Neuronal stem cell (in vitro differentiated cells): Measurements from ENCODE around the gene FLT4.

ENCODE experiments used
- DNase-seq: peaks from one replicate; pipeline ENCODE4 v3.0.0-alpha.2; 2013; ENCODE audit warnings: low spot score
- H2AFZ ChIP-seq: one replicate; pipeline ENCODE4 v1.6.1; 2013; ENCODE audit warnings: mild to moderate bottlenecking, low read length, inconsistent platforms
- H2AK5ac ChIP-seq: 2 replicates; pipeline ENCODE4 v1.6.1; 2013; ENCODE audit warnings: low read depth, mild to moderate bottlenecking, inconsistent platforms, low read length, moderate library complexity, mixed read lengths
- H2BK120ac ChIP-seq: 2 replicates; pipeline ENCODE4 v1.6.1; 2013; ENCODE audit warnings: low read depth, mild to moderate bottlenecking, inconsistent platforms, low read length, moderate library complexity, mixed read lengths
- H2BK12ac ChIP-seq: one replicate; pipeline ENCODE4 v1.6.1; 2013; ENCODE audit warnings: low read length, inconsistent platforms
- H2BK15ac ChIP-seq: 2 replicates; pipeline ENCODE4 v1.6.1; 2013; ENCODE audit warnings: mild to moderate bottlenecking, low read length, inconsistent platforms, mixed read lengths
- H2BK5ac ChIP-seq: one replicate; pipeline ENCODE4 v1.6.1; 2013; ENCODE audit warnings: inconsistent platforms, mild to moderate bottlenecking, low read length, moderate library complexity
- H3K14ac ChIP-seq: one replicate; pipeline ENCODE4 v1.6.1; 2013; ENCODE audit warnings: low read length, inconsistent platforms
- H3K18ac ChIP-seq: 2 replicates; pipeline ENCODE4 v1.6.1; 2013; ENCODE audit warnings: low read length, inconsistent platforms
- H3K23ac ChIP-seq: 2 replicates; pipeline ENCODE4 v1.6.1; 2013; ENCODE audit warnings: low read depth, mild to moderate bottlenecking, mixed read lengths, low read length, inconsistent platforms; ENCODE audit not compliant: poor library complexity
- H3K27ac ChIP-seq: replicated peaks from 3 replicates; pipeline ENCODE4 v1.5.1; 2013; ENCODE audit warnings: low read length, inconsistent platforms
- H3K27me3 ChIP-seq, 3 experiments: 2 replicates each; pipeline ENCODE4 v1.6.1; 2013; ENCODE audit warnings: low read length in 3 of 3, mild to moderate bottlenecking in 2 of 3, inconsistent platforms in 1 of 3, low read depth in 1 of 3, mixed read lengths in 1 of 3, moderate library complexity in 1 of 3; ENCODE audit not compliant: control insufficient read depth in 3 of 3, insufficient read depth in 3 of 3
- H3K36me3 ChIP-seq, 2 donors: replicated peaks in 1 of 2; 2 replicates each; pipeline ENCODE4 v1.6.1; 2013; ENCODE audit warnings: low read length in 2 of 2; ENCODE audit not compliant: control insufficient read depth in 2 of 2, insufficient read depth in 2 of 2
- H3K4ac ChIP-seq: 2 replicates; pipeline ENCODE4 v1.6.1; 2013; ENCODE audit warnings: inconsistent platforms, mild to moderate bottlenecking, low read length, moderate library complexity
- H3K4me1 ChIP-seq, 2 donors: 1 replicate in 1 of 2; 2 replicates in 1 of 2; pipeline ENCODE4 v1.6.1; 2013; ENCODE audit warnings: low read length in 2 of 2, low read depth in 1 of 2; ENCODE audit not compliant: control insufficient read depth in 2 of 2, insufficient read depth in 1 of 2
- H3K4me2 ChIP-seq: one replicate; pipeline ENCODE4 v1.6.1; 2013; ENCODE audit warnings: mild to moderate bottlenecking, low read length, inconsistent platforms; ENCODE audit not compliant: insufficient read depth, poor library complexity, severe bottlenecking
- H3K4me3 ChIP-seq, 2 donors: 2 replicates each; pipeline ENCODE4 v1.5.1; 2013; ENCODE audit warnings: low read length in 2 of 2, mild to moderate bottlenecking in 2 of 2, inconsistent platforms in 1 of 2, moderate library complexity in 1 of 2
- H3K79me1 ChIP-seq: one replicate; pipeline ENCODE4 v1.6.1; 2013; ENCODE audit warnings: low read depth, mild to moderate bottlenecking, inconsistent platforms, low read length, moderate library complexity
- H3K9ac ChIP-seq: one replicate; pipeline ENCODE4 v1.6.1; 2013; ENCODE audit warnings: mild to moderate bottlenecking, low read depth, low read length, inconsistent platforms; ENCODE audit not compliant: poor library complexity
- H3K9me3 ChIP-seq, 2 donors: replicated peaks in 1 of 2; 2 replicates each; pipeline versions ENCODE3 to v1.6.1; 2013; ENCODE audit warnings: low read length in 2 of 2, mild to moderate bottlenecking in 2 of 2, inconsistent platforms in 1 of 2, low read depth in 1 of 2, mixed read lengths in 1 of 2, moderate library complexity in 1 of 2; ENCODE audit not compliant: control insufficient read depth in 2 of 2, insufficient read depth in 1 of 2
- H4K8ac ChIP-seq: one replicate; pipeline ENCODE4 v1.6.1; 2013; ENCODE audit warnings: low read depth, mild to moderate bottlenecking, inconsistent platforms, low read length, moderate library complexity
- H4K91ac ChIP-seq: one replicate; pipeline ENCODE4 v1.6.1; 2013; ENCODE audit warnings: low read length, low read depth, mild to moderate bottlenecking, inconsistent platforms; ENCODE audit not compliant: poor library complexity
- WGBS, 2 donors: extraction: QIAGEN DNeasy Blood & Tissue Kit; methylation state at CpG; one replicate each; pipeline ENCODE4 v1.1.7; 2013; ENCODE audit warnings: missing lambda C conversion rate in 2 of 2, mixed read lengths in 1 of 2; ENCODE audit not compliant: insufficient read length in 2 of 2, insufficient replicate concordance in 1 of 2; ENCODE audit errors: extremely low coverage in 2 of 2; 5-methylcytosine and 5-hydroxymethylcytosine counted together

FLT4 gene

GRCh38 chr5:180583738-180584137 is 65.7 kb downstream of the FLT4 start:
- H2AK5ac ChIP-seq: no peak overlapping the region
- H3K14ac ChIP-seq: no peak overlapping the region
- no peak overlapping the region for H2BK120ac ChIP-seq
- H3K18ac ChIP-seq: no peak overlapping the region
- no peak overlapping the region for H2BK15ac ChIP-seq
- H3K23ac ChIP-seq: no peak overlapping the region
- no peaks in the 10 kb centered on the region for H3K9me3 ChIP-seq
- no peaks in the 10 kb centered on the region for H3K79me1 ChIP-seq
- peaks cover 0 to 10% (median 8%) of the 10 kb centered on the region in 3 experiments for H3K27me3 ChIP-seq
- no peak for DNase-seq
- no peak overlapping the region for H3K4me2 ChIP-seq
- no peak overlapping the region for H3K4ac ChIP-seq
- H2AFZ ChIP-seq: no peak overlapping the region
- H3K4me1 ChIP-seq: no peaks in the 10 kb centered on the region
- H4K8ac ChIP-seq: no peak overlapping the region
- H3K9ac ChIP-seq: no peak overlapping the region
- no peak overlapping the region for H2BK12ac ChIP-seq
- no CpG with 5 or more reads among the region's 2 CpGs for WGBS, 2 donors
- H2BK5ac ChIP-seq: no peak overlapping the region
- H3K4me3 ChIP-seq: no peak overlapping the region
- no peak overlapping the region for H4K91ac ChIP-seq
- no peak overlapping the region for H3K27ac ChIP-seq
- peaks cover 0 to 5% of the 10 kb centered on the region in 2 donors for H3K36me3 ChIP-seq

- Histone ChIP-seq H3K4me1 (no peaks in the 10 kb centered on the region), H3K4me2 (no peak overlapping the region), H3K27me3 (no peaks in the 10 kb centered on the region), H4K91ac (no peak overlapping the region), H3K9ac (no peak overlapping the region), H3K79me1 (no peaks in the 10 kb centered on the region), H2BK120ac (no peak overlapping the region), H2BK5ac (no peak overlapping the region), H3K27ac (no peak overlapping the region), H2BK12ac (no peak overlapping the region), H2BK15ac (no peak overlapping the region), H2AFZ (no peak overlapping the region), H3K4ac (no peak overlapping the region), H3K4me3 (no peak overlapping the region), H3K23ac (no peak overlapping the region), H2AK5ac (no peak overlapping the region), H3K14ac (no peak overlapping the region), H4K8ac (no peak overlapping the region), H3K9me3 (no peaks in the 10 kb centered on the region), H3K18ac (no peak overlapping the region), H3K36me3 (peaks cover 6 to 35% of the 10 kb centered on the region in 2 donors)
- WGBS, 2 donors: no CpG with 5 or more reads among the region's 6 CpGs
- no peak for DNase-seq
Observed at GRCh38 chr5:180580681-180581080, 68.7 kb downstream of the FLT4 start.

GRCh38 chr5:180575571-180575970 is 73.8 kb downstream of the FLT4 start:
- H3K9me3 ChIP-seq: no peaks in the 10 kb centered on the region
- H2BK12ac ChIP-seq: no peak overlapping the region
- H4K91ac ChIP-seq: no peak overlapping the region
- no peak for DNase-seq
- no peak overlapping the region for H3K27ac ChIP-seq
- H3K36me3 ChIP-seq: peaks cover 19 to 87% of the 10 kb centered on the region in 2 donors
- no peak overlapping the region for H3K9ac ChIP-seq
- no peak overlapping the region for H2BK120ac ChIP-seq
- H3K4ac ChIP-seq: no peak overlapping the region
- no peaks in the 10 kb centered on the region for H3K4me1 ChIP-seq
- H3K4me2 ChIP-seq: no peak overlapping the region
- no peak overlapping the region for H2AFZ ChIP-seq
- no peak overlapping the region for H4K8ac ChIP-seq
- no peak overlapping the region for H2AK5ac ChIP-seq
- no peak overlapping the region for H2BK15ac ChIP-seq
- H3K23ac ChIP-seq: no peak overlapping the region
- no peak overlapping the region for H3K14ac ChIP-seq
- no peaks in the 10 kb centered on the region for H3K79me1 ChIP-seq
- no CpG with 5 or more reads among the region's 2 CpGs for WGBS, 2 donors
- H3K27me3 ChIP-seq: no peaks in the 10 kb centered on the region
- H3K4me3 ChIP-seq: no peak overlapping the region
- no peak overlapping the region for H2BK5ac ChIP-seq
- no peak overlapping the region for H3K18ac ChIP-seq

GRCh38 chr5:180568914-180569313 is 80.5 kb downstream of the FLT4 start:
- Histone ChIP-seq H4K91ac (no peak overlapping the region), H3K9me3 (no peaks in the 10 kb centered on the region), H3K4me2 (no peak overlapping the region), H3K18ac (no peak overlapping the region), H2BK5ac (no peak overlapping the region), H3K4me3 (no peak overlapping the region), H3K27ac (no peak overlapping the region), H2BK12ac (no peak overlapping the region), H3K36me3 (peaks cover 28 to 100% of the 10 kb centered on the region in 2 donors), H3K27me3 (no peaks in the 10 kb centered on the region), H3K9ac (no peak overlapping the region), H3K79me1 (no peaks in the 10 kb centered on the region), H2BK120ac (no peak overlapping the region), H4K8ac (no peak overlapping the region), H3K4me1 (no peaks in the 10 kb centered on the region), H2AFZ (no peak overlapping the region), H3K14ac (no peak overlapping the region), H2BK15ac (no peak overlapping the region), H2AK5ac (no peak overlapping the region), H3K4ac (no peak overlapping the region), H3K23ac (no peak overlapping the region)
- WGBS, 2 donors: no CpG with 5 or more reads among the region's 8 CpGs
- DNase-seq: no peak
